HL-60/S4 treated with retinoic acid at 250 ng/mL for 4 days and 3 days (cell line): Measurements from ENCODE around the gene HGD.
"Not testable (repeated sequence)": the region's sequence is repeated elsewhere in the genome, so short reads cannot be mapped to it uniquely, and the experiment has no call there.

Source experiments
- in situ Hi-C: fragments of 300-500 bp; cut with MboI; formaldehyde crosslinking; loops from 2 replicates; pipeline ENCODE4 v1.7.0; 2022; ENCODE audit warnings: low sequenced_read_pairs

Gene HGD

GRCh38 chr3:120680193-120680894 is 1.7 kb downstream of the HGD start:
- in situ Hi-C loops: no loop called here

GRCh38 chr3:120678984-120679383 is 3.1 kb downstream of the HGD start:
- in situ Hi-C loops: no loop called here

GRCh38 chr3:120678331-120678947 is 3.6 kb downstream of the HGD start:
- in situ Hi-C loops: no loop called here

- in situ Hi-C loops: not testable (repeated sequence)
Observed at GRCh38 chr3:120677193-120677592, 4.8 kb downstream of the HGD start.

- in situ Hi-C loops: no loop called here
Observed at GRCh38 chr3:120673116-120673515, 8.9 kb downstream of the HGD start.

- in situ Hi-C loops: no loop called here
Observed at GRCh38 chr3:120670576-120670975, 11.5 kb downstream of the HGD start.

- in situ Hi-C loops: no loop called here
Observed at GRCh38 chr3:120664926-120665325, 17.1 kb downstream of the HGD start.

- in situ Hi-C loops: no loop called here
Observed at GRCh38 chr3:120661945-120662344, 20.1 kb downstream of the HGD start.

- in situ Hi-C loops: no loop called here
Observed at GRCh38 chr3:120661106-120661905, 20.7 kb downstream of the HGD start.

GRCh38 chr3:120659834-120660233 is 22.2 kb downstream of the HGD start:
- in situ Hi-C loops: no loop called here

- in situ Hi-C loops: no loop called here
Observed at GRCh38 chr3:120659285-120659684, 22.8 kb downstream of the HGD start.

- in situ Hi-C loops: no loop called here
Observed at GRCh38 chr3:120652896-120653545, 29.0 kb downstream of the HGD start.

GRCh38 chr3:120652281-120652680 is 29.8 kb downstream of the HGD start:
- in situ Hi-C loops: no loop called here

GRCh38 chr3:120650311-120650710 is 31.7 kb downstream of the HGD start:
- in situ Hi-C loops: no loop called here

GRCh38 chr3:120649830-120650233 is 32.2 kb downstream of the HGD start:
- in situ Hi-C loops: no loop called here

GRCh38 chr3:120648290-120648689 is 33.7 kb downstream of the HGD start:
- in situ Hi-C loops: no loop called here

- in situ Hi-C loops: no loop called here
Observed at GRCh38 chr3:120646771-120647432, 35.1 kb downstream of the HGD start.

GRCh38 chr3:120645083-120645845 is 36.8 kb downstream of the HGD start:
- in situ Hi-C loops: no loop called here

GRCh38 chr3:120642368-120642948 is 39.6 kb downstream of the HGD start:
- in situ Hi-C loops: no loop called here
